ENCODE measurements around the gene YY1AP1. TPM values are rescaled to one million over a fixed set of nuclear protein-coding genes. Genes with fewer than 3 reads are reported as not detected.
A peak's percentile ranks its signal among the peaks of the same experiment; 100 is the strongest.
"Not testable (repeated sequence)": the region's sequence is repeated elsewhere in the genome, so short reads cannot be mapped to it uniquely, and the experiment has no call there.

Gene YY1AP1
- total RNA-seq, 1 donor from 2014 or later = 54.9 TPM

DNA sequence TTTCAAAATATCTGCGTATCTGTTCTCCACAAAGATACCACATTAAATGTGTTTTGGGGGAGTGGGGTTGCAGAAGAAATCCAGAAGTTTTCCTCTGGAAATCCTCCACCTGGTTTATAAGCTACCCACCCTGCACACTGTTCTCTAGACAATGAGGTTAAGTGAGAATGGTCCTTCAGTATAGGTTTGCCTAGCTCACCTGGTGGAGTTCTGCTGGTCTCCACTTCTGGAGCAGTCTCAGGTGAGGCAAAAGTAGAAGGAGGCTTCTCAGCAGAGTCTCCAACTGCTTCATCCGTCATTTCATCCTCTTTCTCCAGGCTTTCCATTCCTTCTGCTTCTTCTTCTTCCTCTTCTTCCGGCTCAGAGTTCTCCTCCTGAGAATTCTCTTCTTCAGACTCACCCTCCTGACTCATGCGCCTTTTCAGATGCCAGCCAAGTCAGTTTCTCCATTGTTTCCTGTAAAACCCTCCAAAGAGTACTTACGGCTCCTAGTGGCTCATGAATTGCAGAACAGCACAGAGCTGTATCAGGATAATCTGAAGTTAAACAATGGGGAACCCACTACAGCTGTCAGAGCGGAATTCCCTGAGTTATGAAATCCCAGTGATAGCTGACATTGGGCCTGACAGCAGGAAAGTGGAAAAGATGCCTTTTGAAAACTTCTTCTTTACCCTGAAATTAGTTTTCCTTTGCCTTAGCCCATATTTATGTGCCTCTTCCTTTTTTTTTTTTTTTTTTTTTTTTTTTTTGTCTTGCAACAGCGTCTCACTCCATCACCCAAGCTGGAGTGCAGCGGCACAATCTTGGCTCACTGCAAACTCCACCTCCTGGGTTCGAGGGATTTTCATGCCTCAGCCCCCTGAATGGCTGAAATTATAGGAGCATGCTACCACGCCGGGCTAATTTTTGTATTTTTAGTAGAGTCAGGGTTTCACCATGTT, 40.1 kb downstream of the YY1AP1 start:
- DNase-seq (ENCODE audit: low spot score) = peak; percentile 36

DNA sequence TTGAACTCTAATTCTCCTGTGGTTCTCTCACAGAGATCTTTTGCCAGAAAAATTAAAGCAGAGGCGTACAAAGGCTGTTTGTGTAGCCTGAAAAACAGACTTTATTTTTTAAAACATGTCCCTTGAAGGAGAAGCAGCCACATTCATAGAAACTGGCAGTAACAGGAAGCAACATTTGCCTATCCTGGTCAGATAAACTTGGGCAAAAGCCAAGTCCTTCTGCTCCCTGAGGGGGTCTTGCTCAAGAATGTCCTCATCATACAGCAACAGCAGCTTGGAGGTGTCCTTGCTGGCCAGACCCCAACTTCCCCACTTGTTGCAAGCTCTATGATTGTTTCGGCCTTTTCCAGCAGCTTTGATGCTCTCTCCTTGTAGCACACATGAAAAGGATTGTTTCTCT, 42.3 kb downstream of the YY1AP1 start:
- DNase-seq (ENCODE audit: low spot score) = no peak

- DNase-seq (ENCODE audit: low spot score) = no peak
Measured at GRCh38 chr1:155645648-155646047, 42.9 kb downstream of the YY1AP1 start.

DNA sequence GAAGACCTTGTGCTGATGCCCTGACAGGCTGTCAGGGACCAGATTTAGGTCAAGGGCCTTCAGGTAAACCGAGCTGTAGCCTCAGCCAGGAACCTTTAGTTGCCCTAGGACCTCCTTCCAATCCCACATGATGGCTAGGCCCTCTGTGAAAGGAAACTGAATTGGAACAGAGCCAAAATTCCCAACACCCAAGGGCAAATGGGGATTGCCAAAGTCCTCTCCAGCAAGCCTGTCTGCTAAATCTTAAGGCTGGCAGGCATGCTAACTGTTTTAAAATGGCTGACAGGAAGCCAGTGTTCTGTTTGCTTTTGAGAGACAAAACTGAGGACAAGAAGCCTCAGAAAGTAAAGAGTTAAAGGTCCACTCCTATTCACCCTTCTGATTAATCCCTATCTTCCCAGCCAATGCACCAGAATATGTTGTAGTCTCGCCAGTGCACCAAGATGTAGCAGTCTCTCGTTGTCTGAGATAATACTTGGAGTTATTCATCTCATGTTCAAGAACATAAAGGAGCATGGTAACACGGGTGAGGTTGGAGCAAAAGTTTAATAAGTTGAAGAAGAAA, 43.5 kb downstream of the YY1AP1 start:
- no peak for DNase-seq (ENCODE audit: low spot score)

DNA sequence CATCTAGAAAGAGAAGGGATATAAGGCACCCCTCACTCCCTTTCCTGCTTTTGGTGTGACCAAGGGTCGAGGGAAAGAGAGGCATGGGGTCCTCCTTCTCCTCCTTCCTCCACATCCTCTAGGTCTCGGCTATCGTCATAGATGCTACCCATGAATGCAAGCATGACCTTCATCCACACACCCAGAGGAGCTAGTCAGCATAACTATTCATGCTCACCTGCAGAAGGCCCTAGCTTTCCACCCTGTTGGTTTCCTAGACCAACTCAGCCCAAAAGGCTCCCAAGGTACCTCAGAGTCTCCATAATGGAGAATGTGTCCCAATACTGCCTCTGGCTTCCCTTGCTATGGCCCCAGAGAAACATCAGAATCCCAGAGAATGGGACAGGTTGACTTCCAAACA, 45.3 kb downstream of the YY1AP1 start:
- DNase-seq (ENCODE audit: low spot score) = no peak

- not testable (repeated sequence) for DNase-seq (ENCODE audit: low spot score)
Measured at GRCh38 chr1:155642559-155643180, 45.9 kb downstream of the YY1AP1 start.

DNA sequence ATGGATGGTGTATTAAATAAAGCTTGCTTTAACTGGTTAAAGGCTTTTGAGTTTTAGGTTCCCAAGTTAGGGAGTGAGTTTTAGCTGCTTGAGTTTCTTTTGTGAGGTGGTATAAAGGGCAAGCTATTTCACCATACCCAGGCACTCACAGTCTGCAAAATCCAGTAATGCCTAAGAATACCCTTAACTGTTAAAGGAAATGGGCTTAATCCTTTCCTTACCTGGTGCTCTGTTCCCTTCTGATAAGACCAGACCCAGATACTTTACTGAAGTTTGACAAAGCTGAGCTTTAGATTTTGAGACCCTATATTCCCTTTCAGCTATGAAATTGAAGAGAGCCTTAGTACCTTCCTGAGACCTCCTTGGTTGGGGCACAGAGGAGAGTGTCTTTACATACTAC, 48.2 kb downstream of the YY1AP1 start:
- DNase-seq (ENCODE audit: low spot score) = no peak

DNA sequence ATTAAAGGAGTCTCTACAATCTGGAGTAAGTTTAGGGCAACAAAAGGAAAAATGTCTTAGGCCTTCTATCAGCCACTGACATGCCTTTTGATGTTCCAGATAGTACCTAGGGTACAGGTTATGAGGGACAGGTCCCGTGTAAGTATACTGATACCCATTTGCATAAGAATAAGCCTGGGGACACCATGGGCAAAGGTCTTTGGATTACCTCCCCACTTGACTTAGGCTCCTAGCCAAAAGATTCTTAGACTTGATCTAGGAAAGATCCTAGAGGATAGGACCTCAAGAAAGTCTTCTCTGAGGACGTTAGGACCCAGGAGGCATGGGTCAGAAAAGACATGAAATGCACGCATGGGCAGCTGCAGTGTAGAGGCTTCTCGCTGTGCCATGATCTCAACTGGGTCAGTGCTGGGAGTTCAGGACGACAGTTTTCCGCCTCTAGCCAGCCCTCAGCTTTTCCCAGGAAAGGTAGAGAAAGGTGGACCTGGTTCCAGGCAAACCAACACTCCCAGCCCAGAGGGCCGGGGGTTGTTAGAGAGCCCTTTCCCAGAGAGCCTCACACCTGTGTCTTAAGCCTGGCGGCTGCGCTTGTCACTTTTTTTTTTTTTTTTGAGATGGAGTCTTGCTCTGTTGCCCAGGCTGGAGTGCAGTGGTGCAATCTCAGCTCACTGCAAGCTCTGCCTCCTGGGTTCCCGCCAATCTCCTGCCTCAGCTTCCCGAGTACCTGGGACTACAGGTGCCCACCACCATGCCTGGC, 52.0 kb downstream of the YY1AP1 start:
- DNase-seq (ENCODE audit: low spot score) = no peak

DNA sequence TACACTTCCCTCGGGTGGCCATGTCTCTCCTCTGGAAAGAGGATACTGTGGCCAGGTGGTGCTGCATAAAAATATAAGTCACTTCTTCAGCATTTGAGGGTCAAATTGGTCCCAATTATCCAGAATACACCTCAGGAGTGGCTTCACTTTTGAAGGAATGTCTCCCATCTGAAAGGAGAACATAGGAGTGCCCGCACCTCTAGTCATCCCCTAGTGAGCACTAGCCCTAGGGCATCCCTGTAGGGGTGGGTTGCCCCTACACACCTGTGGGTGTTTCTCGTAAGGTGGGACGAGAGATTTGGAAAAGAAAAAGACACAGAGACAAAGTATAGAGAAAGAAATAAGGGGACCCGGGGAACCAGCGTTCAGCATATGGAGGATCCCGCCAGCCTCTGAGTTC, 62.1 kb downstream of the YY1AP1 start:
- DNase-seq (ENCODE audit: low spot score) = not testable (repeated sequence)

DNA sequence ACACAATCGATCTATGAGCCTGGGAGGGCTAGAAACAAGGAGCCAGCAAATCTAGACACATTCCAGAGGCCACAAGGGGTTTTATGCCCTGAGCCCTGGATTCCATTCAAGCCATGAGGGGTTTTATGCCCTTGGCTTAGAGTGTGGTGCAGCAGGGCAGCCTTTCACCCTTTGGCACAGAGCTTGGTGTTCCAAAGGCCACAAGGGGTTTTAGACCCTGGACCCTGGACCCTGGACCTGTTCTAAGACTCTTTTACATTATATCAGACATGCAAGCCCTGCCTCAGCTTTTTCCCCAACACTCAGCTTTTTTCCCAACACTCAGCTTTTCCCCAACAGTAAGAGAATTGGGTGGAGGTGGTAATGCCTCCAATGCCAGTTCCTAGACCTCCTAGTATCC, 65.2 kb downstream of the YY1AP1 start:
- DNase-seq (ENCODE audit: low spot score) = no peak

GRCh38 chr1:155622191-155622590, 66.4 kb downstream of the YY1AP1 start:
- DNase-seq (ENCODE audit: low spot score) = no peak

GRCh38 chr1:155613226-155613625, 75.3 kb downstream of the YY1AP1 start:
- not testable (repeated sequence) for DNase-seq (ENCODE audit: low spot score)

DNA sequence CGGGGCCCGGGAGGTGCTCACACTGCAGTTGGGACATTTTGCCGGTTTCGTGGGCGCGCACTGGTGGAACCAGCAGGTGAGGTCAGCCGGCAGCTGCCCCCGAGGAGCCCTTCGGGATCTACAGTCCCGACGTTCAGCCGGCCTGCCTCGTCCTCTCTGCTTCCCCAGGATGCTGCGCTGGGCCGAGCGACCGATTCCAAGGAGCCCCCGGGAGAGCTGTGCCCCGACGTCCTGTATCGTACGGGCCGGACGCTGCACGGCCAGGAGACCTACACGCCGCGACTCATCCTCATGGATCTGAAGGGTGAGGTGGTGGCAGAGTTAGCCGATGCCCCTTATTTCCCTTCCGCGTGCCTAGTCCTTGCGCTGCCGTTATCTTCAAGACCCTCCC, 78.3 kb downstream of the YY1AP1 start:
- DNase-seq (ENCODE audit: low spot score) = not testable (repeated sequence)

GRCh38 chr1:155609515-155610256, 78.9 kb downstream of the YY1AP1 start, which contains the start of gene MSTO1:
MSTO1 (plus strand) TSS chr1:155610218; CDS start chr1:155610249, 31 bp downstream.
- peak; percentile 96 for DNase-seq (ENCODE audit: low spot score)

Other genes with a start within 250 kb of the YY1AP1 start
- gene ASH1L, start 126.0 kb downstream of the YY1AP1 start, total RNA-seq = 52.2 TPM
- 29.9 TPM for gene MSTO1, start 78.6 kb downstream of the YY1AP1 start, total RNA-seq
- 81.5 TPM for gene DAP3, start 317 bp upstream of the YY1AP1 start, total RNA-seq
- 44.5 TPM for gene GON4L, start 168.4 kb upstream of the YY1AP1 start, total RNA-seq
- gene SYT11, start 170.8 kb upstream of the YY1AP1 start, total RNA-seq = 23.4 TPM
- gene RIT1, start 222.6 kb upstream of the YY1AP1 start, total RNA-seq = 38.9 TPM
- 44.5 TPM for gene KHDC4, start 245.6 kb upstream of the YY1AP1 start, total RNA-seq

Data from mucosa of gallbladder (tissue), 1 donor.